LHCN-M2 (cell line): ENCODE measurements around the gene MED25. TPM values are rescaled to one million over a fixed set of nuclear protein-coding genes. Genes with fewer than 3 reads are reported as not detected.

Source experiments
- DNase-seq: peaks from one replicate; pipeline ENCODE4 v3.0.0-alpha.2; 2012; ENCODE audit warnings: low read depth
- total RNA-seq: library from RNA; depleted of rRNA; stranded (reverse); fragments of >200 nt; gene quantifications from 2 replicates; pipeline ENCODE4 v1.2.3, GENCODE V29; 2014

Gene MED25
- total RNA-seq, 1 experiment from 2014 or later = 23.1 TPM

DNA sequence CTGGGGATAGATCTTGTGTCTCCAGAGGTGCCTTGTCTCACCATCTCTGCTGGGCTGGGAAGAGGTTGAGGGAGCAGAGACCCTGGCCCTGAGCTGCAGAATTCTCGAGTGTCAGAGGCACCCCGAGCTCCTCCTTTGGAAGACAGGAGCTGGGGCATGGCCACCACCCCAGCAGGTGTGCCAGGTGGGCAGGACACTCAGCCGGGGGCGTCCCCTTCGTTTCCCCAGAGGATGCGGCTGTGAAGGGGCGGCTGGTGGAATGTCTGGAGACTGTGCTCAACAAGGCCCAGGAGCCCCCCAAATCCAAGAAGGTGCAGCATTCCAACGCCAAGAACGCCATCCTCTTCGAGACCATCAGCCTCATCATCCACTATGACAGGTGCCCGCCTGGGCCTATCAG lies 19.5 kb upstream of the MED25 start:
- DNase-seq = no peak

DNA sequence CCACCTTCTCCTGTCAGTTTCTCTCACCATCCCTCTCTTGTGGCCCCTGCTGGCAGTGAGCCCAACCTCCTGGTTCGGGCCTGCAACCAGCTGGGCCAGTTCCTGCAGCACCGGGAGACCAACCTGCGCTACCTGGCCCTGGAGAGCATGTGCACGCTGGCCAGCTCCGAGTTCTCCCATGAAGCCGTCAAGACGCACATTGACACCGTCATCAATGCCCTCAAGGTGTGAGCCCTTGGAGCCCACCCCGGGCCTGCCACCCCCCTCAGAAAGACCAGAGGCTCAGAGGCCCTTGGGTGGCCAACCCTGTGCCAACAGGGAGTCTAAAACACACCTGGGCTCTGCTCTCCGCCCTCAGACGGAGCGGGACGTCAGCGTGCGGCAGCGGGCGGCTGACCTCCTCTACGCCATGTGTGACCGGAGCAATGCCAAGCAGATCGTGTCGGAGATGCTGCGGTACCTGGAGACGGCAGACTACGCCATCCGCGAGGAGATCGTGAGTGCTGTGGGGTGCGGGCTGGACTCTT lies 18.8 kb upstream of the MED25 start:
- no peak for DNase-seq

DNA sequence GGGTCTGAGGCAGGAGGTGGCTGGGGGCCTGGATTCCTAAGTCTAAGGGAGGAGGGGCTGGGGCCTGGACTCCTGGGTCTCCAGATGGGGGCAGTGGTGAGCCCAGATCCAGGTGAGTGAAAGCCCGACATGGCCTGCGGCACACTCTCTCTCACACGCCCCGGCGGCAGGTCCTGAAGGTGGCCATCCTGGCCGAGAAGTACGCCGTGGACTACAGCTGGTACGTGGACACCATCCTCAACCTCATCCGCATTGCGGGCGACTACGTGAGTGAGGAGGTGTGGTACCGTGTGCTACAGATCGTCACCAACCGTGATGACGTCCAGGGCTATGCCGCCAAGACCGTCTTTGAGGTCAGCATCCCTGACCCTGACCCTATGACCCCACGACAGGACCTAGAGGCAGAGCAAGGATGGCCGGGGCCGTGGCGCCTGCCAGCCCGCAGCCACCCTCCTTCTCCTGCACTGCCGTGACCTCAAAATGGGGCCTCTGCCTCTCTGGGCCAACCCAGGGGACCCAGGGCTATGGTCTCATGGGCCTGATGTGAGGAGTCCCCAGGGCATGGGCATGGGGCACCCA lies 18.2 kb upstream of the MED25 start:
- DNase-seq = no peak

DNA sequence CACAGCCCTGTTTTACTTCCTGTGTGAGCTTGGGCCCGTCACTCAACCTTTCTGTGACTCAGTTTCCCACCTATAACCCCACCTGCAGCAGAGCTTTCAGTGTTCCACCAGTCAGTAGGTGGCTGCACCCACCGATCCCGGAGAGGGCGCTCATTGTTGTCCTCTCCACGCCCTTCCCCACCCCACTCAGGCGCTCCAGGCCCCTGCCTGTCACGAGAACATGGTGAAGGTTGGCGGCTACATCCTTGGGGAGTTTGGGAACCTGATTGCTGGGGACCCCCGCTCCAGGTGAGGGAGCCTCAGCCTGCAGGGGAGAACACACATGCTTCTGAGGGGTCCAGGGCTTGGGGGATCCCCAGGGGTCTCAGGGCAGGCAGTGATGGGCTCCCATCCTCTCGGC lies 17.3 kb upstream of the MED25 start:
- DNase-seq = no peak

DNA sequence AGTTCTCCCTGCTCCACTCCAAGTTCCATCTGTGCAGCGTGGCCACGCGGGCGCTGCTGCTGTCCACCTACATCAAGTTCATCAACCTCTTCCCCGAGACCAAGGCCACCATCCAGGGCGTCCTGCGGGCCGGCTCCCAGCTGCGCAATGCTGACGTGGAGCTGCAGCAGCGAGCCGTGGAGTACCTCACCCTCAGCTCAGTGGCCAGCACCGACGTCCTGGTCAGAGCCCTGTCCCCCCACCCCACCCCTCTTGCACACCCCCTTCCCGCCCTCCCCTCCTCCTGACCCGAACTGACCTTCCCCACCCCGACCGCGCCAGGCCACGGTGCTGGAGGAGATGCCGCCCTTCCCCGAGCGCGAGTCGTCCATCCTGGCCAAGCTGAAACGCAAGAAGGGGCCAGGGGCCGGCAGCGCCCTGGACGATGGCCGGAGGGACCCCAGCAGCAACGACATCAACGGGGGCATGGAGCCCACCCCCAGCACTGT lies 16.6 kb upstream of the MED25 start:
- no peak for DNase-seq

DNA sequence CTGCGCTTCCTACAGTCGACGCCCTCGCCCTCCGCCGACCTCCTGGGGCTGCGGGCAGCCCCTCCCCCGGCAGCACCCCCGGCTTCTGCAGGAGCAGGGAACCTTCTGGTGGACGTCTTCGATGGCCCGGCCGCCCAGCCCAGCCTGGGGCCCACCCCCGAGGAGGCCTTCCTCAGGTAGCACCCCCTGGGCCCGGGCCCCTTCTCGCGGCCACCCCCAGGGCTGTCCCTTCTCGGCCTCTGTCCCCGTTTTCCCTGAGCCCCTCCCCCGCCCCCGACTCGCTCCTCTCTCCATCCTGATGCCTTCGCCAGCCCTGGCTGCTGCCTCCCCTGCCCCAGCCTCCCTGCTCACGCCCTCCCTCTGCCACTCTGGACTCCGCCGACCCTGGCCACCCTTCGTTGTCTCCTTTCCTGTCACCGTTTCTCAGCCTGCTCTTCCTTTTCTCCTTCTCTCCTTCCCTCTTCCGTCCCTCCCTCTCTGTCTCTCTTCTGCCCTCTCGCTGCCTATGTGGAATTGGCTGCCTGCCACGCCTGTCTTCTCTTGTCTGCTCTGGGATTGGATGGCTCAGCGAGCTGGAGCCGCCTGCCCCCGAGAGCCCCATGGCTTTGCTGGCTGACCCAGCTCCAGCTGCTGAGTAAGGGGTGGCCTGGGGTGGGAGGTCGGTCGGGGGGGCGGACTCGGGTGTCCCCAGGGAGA lies 16.0 kb upstream of the MED25 start:
- DNase-seq = no peak

DNA sequence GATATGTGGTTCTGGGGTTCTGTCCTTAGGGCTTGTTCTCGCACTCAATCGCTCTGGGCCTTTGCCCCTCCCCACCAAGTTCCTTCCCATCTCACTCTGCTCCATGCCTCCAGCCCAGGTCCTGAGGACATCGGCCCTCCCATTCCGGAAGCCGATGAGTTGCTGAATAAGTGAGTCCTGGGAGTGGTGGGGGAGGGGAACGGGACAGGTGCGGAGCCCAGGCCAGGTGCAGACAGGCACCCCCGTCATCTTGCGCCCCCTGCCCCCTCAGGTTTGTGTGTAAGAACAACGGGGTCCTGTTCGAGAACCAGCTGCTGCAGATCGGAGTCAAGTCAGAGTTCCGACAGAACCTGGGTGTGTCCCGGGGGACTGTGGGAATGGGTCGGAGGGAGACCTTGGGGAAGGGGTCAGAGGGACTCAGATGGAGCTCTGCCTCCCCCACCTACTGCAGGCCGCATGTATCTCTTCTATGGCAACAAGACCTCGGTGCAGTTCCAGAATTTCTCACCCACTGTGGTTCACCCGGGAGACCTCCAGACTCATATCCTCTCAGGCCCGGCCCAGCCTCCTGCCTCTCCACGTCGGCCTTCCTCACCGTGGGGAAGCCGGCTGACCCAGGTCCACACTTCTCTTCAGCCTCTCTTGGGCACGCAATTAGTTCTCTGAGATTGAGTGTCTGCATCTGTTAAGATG lies 15.1 kb upstream of the MED25 start:
- no peak for DNase-seq

DNA sequence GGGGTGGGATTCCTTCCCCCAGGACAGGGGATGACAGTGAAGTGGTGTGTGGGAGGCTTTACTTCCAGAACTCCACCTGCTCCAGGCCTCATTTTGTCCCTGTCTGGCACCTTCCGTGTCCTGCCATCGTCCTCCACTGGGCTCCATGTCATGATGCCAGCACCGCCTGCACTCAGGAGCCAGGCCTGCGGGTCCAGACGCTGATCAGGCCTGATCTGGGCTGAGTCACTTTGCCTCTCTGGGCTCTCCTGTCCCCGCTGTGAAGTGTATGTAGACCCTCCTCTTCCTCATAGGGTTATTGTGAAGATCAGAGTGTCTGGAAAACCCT lies 14.6 kb upstream of the MED25 start:
- no peak for DNase-seq

DNA sequence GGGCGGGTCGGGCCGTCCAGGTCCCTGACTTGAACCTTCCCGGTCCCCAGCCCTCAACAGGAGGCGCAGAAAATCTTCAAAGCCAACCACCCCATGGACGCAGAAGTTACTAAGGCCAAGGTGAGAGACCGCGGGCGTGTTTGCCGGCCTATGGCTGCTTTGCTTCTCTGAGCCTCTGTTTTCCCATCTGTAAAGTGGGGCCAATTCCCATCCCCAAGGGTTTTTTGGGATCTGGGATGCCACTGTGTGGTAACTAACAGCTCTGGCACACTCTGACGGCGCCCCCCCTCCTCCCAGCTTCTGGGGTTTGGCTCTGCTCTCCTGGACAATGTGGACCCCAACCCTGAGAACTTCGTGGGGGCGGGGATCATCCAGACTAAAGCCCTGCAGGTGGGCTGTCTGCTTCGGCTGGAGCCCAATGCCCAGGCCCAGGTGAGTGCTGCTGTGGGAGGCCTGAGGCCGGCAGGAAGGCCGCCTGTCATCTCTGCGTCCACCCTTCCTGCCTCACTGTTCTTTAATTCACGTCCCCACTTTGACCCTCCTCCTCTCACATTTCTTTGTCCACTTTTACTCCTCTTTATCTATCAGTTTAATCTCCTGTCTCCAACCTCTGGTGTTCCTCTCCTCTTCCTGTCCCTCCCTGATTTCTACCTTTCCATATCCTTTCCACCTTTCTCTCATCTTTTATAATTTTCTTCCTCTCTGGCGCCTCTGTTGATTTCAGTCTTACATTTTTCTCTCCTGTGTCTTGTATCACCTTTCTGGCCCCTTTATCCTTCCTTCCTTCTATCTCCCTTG lies 12.1 kb upstream of the MED25 start:
- DNase-seq = no peak

DNA sequence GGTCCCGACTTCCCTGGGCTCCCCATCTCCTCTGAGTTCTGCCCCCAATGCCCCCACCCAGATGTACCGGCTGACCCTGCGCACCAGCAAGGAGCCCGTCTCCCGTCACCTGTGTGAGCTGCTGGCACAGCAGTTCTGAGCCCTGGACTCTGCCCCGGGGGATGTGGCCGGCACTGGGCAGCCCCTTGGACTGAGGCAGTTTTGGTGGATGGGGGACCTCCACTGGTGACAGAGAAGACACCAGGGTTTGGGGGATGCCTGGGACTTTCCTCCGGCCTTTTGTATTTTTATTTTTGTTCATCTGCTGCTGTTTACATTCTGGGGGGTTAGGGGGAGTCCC lies 11.5 kb upstream of the MED25 start:
- DNase-seq = no peak

DNA sequence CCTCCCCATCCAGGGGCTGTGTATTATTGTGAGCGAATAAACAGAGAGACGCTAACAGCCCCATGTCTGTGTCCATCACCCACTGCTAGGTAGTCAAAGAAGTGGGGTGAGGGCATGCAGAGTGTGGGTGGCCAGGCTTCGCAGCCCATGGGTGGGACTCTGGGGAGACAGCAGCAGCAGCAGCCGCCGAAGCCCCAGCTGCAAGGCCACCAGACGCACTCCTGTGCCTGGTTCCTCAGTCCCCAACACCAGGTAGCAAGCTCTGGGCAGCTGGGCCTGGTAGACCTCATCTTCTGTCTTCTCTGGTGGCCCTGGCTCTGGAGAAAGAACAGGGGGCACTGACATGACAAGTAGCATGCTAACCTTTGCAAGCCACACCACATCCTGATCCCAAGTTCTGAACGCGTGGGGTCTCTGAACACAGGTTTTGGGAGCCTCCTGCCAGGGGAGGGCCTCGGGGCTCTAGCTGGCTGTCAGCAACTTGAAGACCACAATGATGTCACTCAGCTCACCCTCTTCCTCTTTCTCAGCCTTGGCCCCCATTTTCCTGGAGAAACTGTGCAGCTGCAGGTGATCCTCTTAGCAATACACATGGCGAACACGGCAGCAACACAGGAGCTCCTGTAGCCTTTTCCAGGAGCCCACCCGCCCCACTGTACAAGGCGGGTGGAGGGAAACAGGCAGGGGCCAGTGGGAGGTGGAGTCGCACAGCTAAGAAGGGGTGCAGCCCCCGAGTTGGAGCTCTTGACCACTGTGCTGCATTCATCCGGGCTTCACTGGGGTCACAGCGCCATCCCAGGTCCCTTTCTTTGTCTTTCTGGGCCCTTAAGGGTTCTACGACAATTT lies 10.8 kb upstream of the MED25 start:
- DNase-seq = no peak

DNA sequence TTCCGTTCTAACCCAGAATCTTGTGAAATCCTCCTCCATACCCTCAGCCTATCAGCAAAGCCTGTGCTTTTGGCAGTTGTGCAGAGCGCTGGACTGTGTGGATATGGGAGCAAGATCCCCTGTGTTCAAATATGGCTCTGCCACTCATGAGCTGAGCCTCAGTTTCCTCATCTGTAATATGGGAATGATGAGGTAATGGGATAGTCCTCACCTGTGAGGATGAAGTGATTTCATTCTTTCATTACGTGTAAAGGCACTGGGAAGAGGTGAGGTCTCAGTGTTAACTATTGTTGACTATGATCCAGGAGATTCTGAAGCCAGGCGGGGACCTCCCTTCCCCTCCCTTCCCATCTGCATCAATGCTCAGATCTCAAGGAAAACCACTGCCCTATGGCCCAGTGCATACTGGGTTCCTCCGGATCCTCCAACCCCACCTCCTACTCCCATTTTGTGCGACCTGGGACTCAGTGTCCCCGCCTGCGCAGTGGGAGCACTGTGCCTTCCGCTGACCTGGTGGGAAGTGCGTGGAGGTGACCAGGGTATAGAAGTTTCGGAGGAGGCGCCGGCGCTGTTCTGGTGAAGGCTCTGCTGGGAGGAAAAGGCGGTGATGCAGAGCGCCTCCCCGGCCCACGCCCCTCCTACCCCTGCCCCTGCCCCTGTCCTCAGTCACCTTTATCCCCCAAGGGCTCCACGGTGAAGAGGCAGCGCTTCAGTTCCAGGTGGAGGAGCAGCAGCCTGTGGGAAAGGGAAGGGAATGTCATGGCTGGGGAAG lies 10.0 kb upstream of the MED25 start:
- no peak for DNase-seq

DNA sequence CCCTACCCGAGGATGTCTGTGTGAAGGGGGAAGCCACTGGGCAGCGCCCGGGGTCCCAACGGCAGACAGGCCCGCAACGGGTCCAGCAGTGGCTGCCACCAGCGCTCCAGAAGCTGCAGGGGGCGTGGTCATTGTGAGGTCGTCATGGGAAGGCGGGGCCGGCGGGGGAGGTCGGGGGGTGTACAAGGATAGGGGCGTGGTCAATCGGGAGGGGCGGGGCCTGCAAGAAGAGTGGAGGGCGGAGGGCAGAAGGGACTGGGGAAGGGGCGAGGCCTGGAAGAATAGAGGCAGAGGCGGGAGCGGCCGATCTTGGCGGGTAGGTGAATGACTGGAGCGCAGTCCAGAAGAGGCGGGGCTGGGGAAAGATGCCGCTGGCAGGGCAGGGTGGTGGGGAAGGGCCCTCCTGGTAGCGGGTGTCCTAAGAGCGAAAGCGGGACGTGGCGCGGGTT lies 9.4 kb upstream of the MED25 start:
- DNase-seq = peak; percentile 68

DNA sequence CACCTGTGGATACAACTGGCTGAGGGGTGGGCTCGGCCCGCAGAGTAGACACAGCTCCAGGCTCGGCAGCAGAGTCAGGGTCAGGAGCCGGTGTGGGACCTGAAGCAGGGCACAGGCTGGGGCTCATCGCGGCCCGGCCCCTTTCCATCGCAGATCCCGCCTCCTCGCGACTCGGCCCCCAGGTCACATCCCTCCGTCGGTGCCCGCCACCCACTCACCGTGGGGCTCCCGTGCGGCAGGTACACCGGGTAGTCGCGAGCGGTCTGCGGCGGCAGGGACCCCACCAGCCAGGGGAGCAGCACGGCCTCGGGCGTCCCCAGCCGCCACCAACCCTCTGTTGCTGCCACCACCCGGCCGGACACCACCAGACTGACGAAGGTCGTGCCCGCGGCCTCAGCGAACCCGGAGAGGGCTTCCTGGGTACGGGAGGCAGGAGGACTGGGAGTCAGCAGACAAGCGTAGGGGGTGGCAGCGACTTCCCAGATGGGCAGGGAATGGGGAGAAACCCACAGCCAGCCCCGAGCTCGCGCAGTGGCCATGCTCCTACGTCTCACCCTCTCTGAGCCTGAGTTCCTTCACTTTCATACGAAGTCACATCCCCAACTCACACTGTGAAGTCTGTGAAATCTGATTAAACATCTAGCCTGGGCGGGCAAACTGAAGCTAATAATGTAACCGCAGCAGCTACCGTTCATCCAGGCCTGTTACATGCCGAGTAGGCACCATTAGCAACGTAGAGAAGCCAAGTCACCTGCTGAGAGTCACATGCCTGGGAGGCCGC lies 8.7 kb upstream of the MED25 start:
- DNase-seq = no peak

DNA sequence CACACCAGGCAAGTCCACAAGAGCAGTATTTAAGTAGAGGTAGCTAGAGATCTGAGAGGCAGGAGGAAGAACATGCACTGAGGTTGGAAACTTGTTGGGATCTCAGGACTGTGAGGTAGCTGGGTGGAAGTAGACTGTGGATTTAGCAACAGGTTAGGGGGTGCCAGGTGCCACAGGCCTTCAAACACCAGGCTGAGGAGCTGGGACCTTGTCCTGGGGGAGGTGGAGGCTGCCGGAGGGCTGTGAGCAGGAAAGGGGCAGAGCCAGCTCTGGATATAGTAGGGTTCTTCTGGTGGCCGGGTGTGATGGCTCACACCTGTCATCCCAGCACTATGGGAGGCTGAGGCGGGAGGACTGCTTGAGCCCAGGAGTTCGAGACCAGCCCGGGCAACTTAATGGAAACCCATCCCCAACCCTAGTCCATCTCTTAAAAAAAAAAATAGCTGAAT lies 8.1 kb upstream of the MED25 start:
- DNase-seq = no peak

DNA sequence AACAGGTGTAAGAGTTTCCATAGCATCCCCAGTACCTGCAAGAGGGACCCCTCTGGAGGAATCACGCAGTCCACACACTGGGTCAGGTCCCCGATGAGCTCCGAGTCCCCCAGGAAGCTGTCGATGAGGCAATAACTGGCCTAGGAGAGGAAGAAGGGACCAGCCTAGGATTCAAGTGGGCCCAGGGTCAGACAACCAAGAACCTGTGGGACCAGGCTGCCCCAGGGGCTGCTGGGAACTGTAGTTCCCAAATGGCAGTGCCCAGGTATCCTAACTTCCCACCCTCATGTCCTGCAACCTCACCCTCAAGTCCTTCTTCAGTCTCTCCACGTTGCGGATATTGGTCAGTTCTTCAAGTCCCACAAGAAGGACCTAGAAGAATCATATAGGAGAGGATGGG lies 6.8 kb upstream of the MED25 start:
- DNase-seq = no peak

DNA sequence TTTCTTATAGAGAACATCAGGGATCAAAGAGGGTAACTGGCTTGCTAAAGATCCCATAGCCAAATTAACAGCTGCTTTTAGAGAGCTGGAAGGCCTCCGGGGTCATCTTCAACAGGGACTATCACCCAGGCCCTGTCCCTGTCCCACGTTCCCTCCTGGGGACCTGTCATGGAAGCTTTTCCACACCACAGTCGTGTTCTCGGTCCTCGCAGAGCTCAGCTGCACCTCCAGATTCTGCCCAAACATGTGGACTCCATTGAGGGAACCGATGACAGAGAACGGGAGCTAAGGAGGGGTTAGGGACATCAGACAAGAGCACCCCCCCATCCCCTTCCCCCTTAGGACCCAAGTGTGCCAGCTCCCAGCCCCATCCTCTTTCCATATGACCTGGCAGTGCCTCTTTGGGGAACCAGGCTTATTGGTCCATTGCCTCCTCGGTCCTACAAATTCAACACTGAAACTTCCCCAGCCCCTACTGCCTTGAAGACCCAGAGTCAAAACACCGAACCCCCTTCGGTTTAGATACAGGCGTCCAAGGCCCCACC lies 5.6 kb upstream of the MED25 start:
- no peak for DNase-seq

DNA sequence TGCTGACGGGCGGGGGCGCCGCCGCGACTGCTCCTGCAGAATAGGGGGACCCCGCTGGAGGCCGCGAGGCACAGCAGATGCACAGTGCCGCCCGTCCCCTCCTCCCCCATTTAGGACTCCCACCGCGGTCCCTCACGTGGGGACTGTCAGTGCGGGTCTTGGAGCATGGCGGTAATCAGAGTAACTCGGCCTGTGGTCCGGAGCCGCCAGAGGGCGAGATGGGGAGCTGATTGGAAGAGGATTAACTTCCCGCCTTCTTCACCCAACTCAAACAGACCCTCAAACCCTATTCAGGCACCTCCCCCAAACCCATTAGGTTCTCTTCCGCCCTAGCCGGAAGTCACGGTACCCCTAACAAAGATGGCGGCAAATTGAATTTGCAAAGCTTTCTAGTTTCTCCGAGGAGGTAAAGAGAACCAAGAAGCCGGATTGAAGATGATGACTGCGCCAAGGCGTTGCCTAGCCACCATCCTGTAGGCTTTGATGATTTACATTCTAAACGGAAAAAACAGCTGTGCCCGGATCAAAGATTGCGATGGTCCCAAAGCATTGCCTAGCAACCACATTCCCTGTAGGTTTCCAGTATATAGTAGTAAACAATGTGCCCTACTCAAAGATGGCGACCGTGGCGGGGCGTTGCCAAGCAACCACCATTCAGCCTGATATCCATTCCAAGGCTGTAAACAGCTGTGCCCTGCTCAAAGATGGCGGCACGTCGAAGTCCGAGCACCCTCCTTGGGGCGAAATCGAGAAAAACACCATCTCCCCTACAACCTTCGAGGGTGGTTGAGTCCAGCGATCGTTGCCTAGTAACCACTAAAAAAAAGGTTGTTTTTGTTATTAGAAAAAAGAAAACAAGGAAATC lies 4.9 kb upstream of the MED25 start, which contains the start of gene FUZ:
Gene FUZ, minus strand, starts transcription at position 296 of the 865 bp plus-strand sequence. Its CDS starts 186 bp downstream, at position 110.
- peak; percentile 99 for DNase-seq
